ENCODE data around the gene MS4A10. TPM values are rescaled to one million over a fixed set of nuclear protein-coding genes. Genes with fewer than 3 reads are reported as not detected.

Gene MS4A10
- total RNA-seq, 1 experiment from 2014 or later = not detected

DNA sequence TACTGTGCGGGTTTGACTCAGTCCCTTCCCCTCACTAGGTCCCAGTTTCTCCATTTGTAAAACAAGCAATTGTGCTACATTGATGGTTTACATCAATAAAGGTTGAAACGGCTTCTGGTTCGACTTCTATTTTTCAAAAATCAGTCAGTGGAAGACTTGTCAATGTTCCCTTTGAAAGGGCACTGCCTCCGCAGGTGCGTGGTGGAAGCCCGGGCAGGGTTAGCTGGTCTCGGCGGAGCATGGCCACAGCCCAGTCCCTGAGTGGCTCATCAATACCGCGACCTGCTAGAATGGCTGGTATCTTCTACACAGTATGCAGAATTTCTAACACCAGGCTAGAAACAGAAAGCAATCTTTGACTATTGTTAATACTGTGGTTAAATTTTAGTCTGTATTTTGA, 16.1 kb downstream of the MS4A10 start:
- no peak overlapping the region for H3K9ac ChIP-seq (ENCODE audit: low read length)
- DNase-seq (no peak), ATAC-seq (no peak)
- H2AFZ ChIP-seq (ENCODE audit: low read length) = no peak overlapping the region
- H3K9me3 ChIP-seq (ENCODE audit: low read length) = no peaks in the 10 kb centered on the region
- H3K4me1 ChIP-seq (ENCODE audit: insufficient read depth, low read length) = no peaks in the 10 kb centered on the region
- no peaks in the 10 kb centered on the region for H3F3A ChIP-seq (ENCODE audit: low read length, unreplicated experiment)
- H3K27me3 ChIP-seq (ENCODE audit: low read length) = peaks cover 52% of the 10 kb centered on the region
- H3K4me3 ChIP-seq (ENCODE audit: low read length) = no peak overlapping the region
- intact Hi-C loops (cut with micrococcal nuclease) = no loop called here
- ChIA-PET POLR2A (ENCODE audit: unreplicated experiment) (no interaction called here), CTCF (no interaction called here)
- H3K79me2 ChIP-seq (ENCODE audit: low read length) = no peaks in the 10 kb centered on the region
- TF ChIP-seq CTCF (conservative IDR thresholded peaks at IDR 0.05; ENCODE audit: low read depth, low read length) (no peak), EZH2 (IDR thresholded peaks at IDR 0.05; ENCODE audit: low read length, unreplicated experiment) (no peak), EZH2phosphoT487 (IDR thresholded peaks at IDR 0.05; ENCODE audit: borderline replicate concordance, low read length) (no peak)
- no peak overlapping the region for H3K4me2 ChIP-seq (ENCODE audit: low read length)
- no peaks in the 10 kb centered on the region for H3K9me2 ChIP-seq (replicated peaks; ENCODE audit: low read length)
- BruUV-seq (replicated peaks) = no TSS peak
- H3K27ac ChIP-seq (ENCODE audit: low read length) = no peak overlapping the region
- no peaks in the 10 kb centered on the region for H3K36me3 ChIP-seq (ENCODE audit: low read depth, low read length)
- H4K20me1 ChIP-seq (ENCODE audit: low read length) = no peaks in the 10 kb centered on the region

DNA sequence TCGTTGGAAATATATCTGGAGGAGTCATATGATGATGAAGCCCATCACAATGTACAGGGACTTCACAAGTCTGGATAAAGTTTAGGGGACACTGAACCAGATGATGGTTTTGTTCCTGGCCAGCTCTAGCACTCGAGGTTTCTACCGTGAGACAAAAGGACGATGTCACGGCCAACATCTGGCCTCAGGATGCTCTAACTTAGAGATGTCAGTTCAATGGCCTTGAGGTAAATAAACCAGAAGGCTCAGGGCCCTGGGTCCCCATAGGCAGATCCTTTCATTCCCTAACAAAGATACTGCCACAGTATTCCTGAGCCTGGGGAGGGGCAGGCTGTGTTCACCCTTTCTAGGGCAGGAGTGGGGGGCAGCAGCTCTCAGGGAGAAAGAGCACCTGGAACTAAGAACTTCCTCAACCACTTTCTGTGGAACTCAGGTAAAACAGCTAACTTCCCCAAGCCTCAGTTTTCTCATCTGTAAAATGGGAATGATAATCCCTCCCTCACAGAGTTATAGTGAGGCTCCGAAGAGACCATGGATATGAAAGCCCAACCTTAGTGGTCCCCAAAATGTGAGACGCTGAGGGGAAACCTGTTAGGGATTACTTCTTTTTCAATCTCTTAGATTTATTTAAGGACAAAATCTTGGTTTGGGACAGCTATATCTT, 18.3 kb downstream of the MS4A10 start:
- BruUV-seq (replicated peaks) = no TSS peak
- TF ChIP-seq EZH2 (IDR thresholded peaks at IDR 0.05; ENCODE audit: low read length, unreplicated experiment) = no peak
- no peak for TF ChIP-seq EZH2phosphoT487 (IDR thresholded peaks at IDR 0.05; ENCODE audit: borderline replicate concordance, low read length)
- no peak for TF ChIP-seq CTCF (conservative IDR thresholded peaks at IDR 0.05; ENCODE audit: low read depth, low read length)
- H4K20me1 ChIP-seq (ENCODE audit: low read length) = no peaks in the 10 kb centered on the region
- intact Hi-C loops (cut with micrococcal nuclease) = no loop called here
- CTCF ChIA-PET = no interaction called here
- no peak overlapping the region for H3K9ac ChIP-seq (ENCODE audit: low read length)
- H2AFZ ChIP-seq (ENCODE audit: low read length) = no peak overlapping the region
- no peak overlapping the region for H3K4me2 ChIP-seq (ENCODE audit: low read length)
- no peaks in the 10 kb centered on the region for H3K9me2 ChIP-seq (replicated peaks; ENCODE audit: low read length)
- POLR2A ChIA-PET (ENCODE audit: unreplicated experiment) = no interaction called here
- no peaks in the 10 kb centered on the region for H3K36me3 ChIP-seq (ENCODE audit: low read depth, low read length)
- H3K79me2 ChIP-seq (ENCODE audit: low read length) = no peaks in the 10 kb centered on the region
- no peaks in the 10 kb centered on the region for H3K9me3 ChIP-seq (ENCODE audit: low read length)
- H3K27ac ChIP-seq (ENCODE audit: low read length) = no peak overlapping the region
- DNase-seq = no peak
- no peaks in the 10 kb centered on the region for H3F3A ChIP-seq (ENCODE audit: low read length, unreplicated experiment)
- no peak for ATAC-seq
- H3K4me3 ChIP-seq (ENCODE audit: low read length) = no peak overlapping the region
- peaks cover 52% of the 10 kb centered on the region for H3K27me3 ChIP-seq (ENCODE audit: low read length)
- no peaks in the 10 kb centered on the region for H3K4me1 ChIP-seq (ENCODE audit: insufficient read depth, low read length)

GRCh38 chr11:60809249-60809648, 24.1 kb downstream of the MS4A10 start:
- Histone ChIP-seq H2AFZ (ENCODE audit: low read length) (no peak overlapping the region), H3K27me3 (ENCODE audit: low read length) (peaks cover 6% of the 10 kb centered on the region; the same call in 1 of the 2 replicates), H3K9me2 (replicated peaks; ENCODE audit: low read length) (no peaks in the 10 kb centered on the region), H3K27ac (ENCODE audit: low read length) (no peak overlapping the region), H3K9ac (ENCODE audit: low read length) (no peak overlapping the region), H3F3A (ENCODE audit: low read length, unreplicated experiment) (no peaks in the 10 kb centered on the region), H3K4me2 (ENCODE audit: low read length) (no peak overlapping the region), H4K20me1 (ENCODE audit: low read length) (no peaks in the 10 kb centered on the region), H3K4me1 (ENCODE audit: insufficient read depth, low read length) (no peaks in the 10 kb centered on the region), H3K36me3 (ENCODE audit: low read depth, low read length) (no peaks in the 10 kb centered on the region), H3K79me2 (ENCODE audit: low read length) (no peaks in the 10 kb centered on the region), H3K4me3 (ENCODE audit: low read length) (no peak overlapping the region), H3K9me3 (ENCODE audit: low read length) (no peaks in the 10 kb centered on the region)
- ATAC-seq = no peak
- intact Hi-C loops (cut with micrococcal nuclease) = no loop called here
- BruUV-seq (replicated peaks) = no TSS peak
- POLR2A ChIA-PET (ENCODE audit: unreplicated experiment) = no interaction called here
- no peak for DNase-seq
- TF ChIP-seq EZH2 (IDR thresholded peaks at IDR 0.05; ENCODE audit: low read length, unreplicated experiment) (no peak), CTCF (conservative IDR thresholded peaks at IDR 0.05; ENCODE audit: low read depth, low read length) (no peak), EZH2phosphoT487 (IDR thresholded peaks at IDR 0.05; ENCODE audit: borderline replicate concordance, low read length) (no peak)
- CTCF ChIA-PET = no interaction called here

All from PC-3 (cell line).